Endothelial cell of umbilical vein (primary cell): ENCODE data around the gene CCDC92B. TPM values are rescaled to one million over a fixed set of nuclear protein-coding genes. Genes with fewer than 3 reads are reported as not detected.

Experiments used
- BruUV-seq: library from RNA; stranded (reverse); fragments of 400-500 nt; replicated peaks from 2 replicates; lab custom pipeline; 2021; lab: Mats Ljungman, UMichigan
- CTCF ChIA-PET: fragments of 300-600, 350-600 bp; sonication (Branson Sonifier 250); formaldehyde crosslinking; loops from one replicate; lab custom pipeline; 2021; ENCODE audit warnings: antibody characterized with exemption, inconsistent platforms; lab: Charles Lee
- POLR2A ChIA-PET: fragments of 300-600, 350-600 bp; sonication (Branson Sonifier 250); formaldehyde crosslinking; loops from one replicate; lab custom pipeline; 2021; ENCODE audit warnings: antibody characterized with exemption, inconsistent platforms; lab: Charles Lee
- DNase-seq: peaks from one replicate; pipeline ENCODE4 v3.0.0-alpha.2; 2011; ENCODE audit warnings: low read depth, low spot score
- FAIRE-seq: peaks from 2 replicates; lab custom pipeline; 2011; peaks lifted over from hg19 to GRCh38; lab: Jason Lieb, UNC
- H2AFZ ChIP-seq: 2 replicates; pipeline ENCODE4 v1.6.0; 2012; ENCODE audit warnings: low read depth, low read length, control low read depth, inconsistent platforms
- H3K27ac ChIP-seq: 2 replicates; pipeline ENCODE4 v1.5.1; 2011; ENCODE audit warnings: low read depth, mild to moderate bottlenecking, control low read depth, low read length, moderate library complexity; ENCODE audit not compliant: insufficient read depth
- H3K27me3 ChIP-seq, 2 experiments: 2 replicates each; pipeline versions ENCODE4 v1.6.0 to v1.6.1; 2011; ENCODE audit warnings: low read length in 2 of 2, mixed read lengths in 1 of 2; ENCODE audit not compliant: control insufficient read depth in 2 of 2, insufficient read depth in 2 of 2
- H3K36me3 ChIP-seq, 2 experiments: 2 replicates in 1 of 2; 3 replicates in 1 of 2; pipeline ENCODE4 v1.5.1; 2011; ENCODE audit warnings: low read length in 2 of 2, mild to moderate bottlenecking in 1 of 2, moderate library complexity in 1 of 2; ENCODE audit not compliant: control insufficient read depth in 2 of 2, insufficient read depth in 2 of 2; ENCODE audit errors: extremely low read depth in 1 of 2
- H3K4me1 ChIP-seq: 3 replicates; pipeline ENCODE4 v1.5.1; 2011; ENCODE audit warnings: mild to moderate bottlenecking, low read length; ENCODE audit not compliant: control insufficient read depth, insufficient read depth; ENCODE audit errors: extremely low read depth
- H3K4me2 ChIP-seq: 2 replicates; pipeline ENCODE4 v1.6.1; 2011; ENCODE audit warnings: low read length, control low read depth, mixed read lengths; ENCODE audit not compliant: insufficient read depth
- H3K4me3 ChIP-seq, 3 experiments: fragments of 200-600 bp in 1 of 3; sonication (generic), shearing (Covaris generic) in 1 of 3; replicated peaks in 1 of 3; 2 replicates each; pipeline ENCODE4 v1.5.1; 2011 to 2016; ENCODE audit warnings: control low read depth in 3 of 3, low read length in 3 of 3, mild to moderate bottlenecking in 2 of 3, inconsistent platforms in 1 of 3, low read depth in 1 of 3, moderate library complexity in 1 of 3; ENCODE audit not compliant: insufficient read depth in 1 of 3
- H3K79me2 ChIP-seq: 2 replicates; pipeline ENCODE4 v1.6.0; 2012; ENCODE audit warnings: low read length, inconsistent platforms; ENCODE audit not compliant: control insufficient read depth, insufficient read depth
- H3K9ac ChIP-seq: replicated peaks from 2 replicates; pipeline ENCODE3; 2011; ENCODE audit warnings: low read length, control low read depth; ENCODE audit not compliant: insufficient read depth; ENCODE audit errors: extremely low read depth
- H3K9me1 ChIP-seq: replicated peaks from 3 replicates; pipeline ENCODE4 v1.6.0; 2011; ENCODE audit warnings: mild to moderate bottlenecking, low read length; ENCODE audit not compliant: control insufficient read depth, insufficient read depth; ENCODE audit errors: extremely low read depth
- H3K9me3 ChIP-seq: replicated peaks from 2 replicates; pipeline ENCODE4 v1.5.1; 2012; ENCODE audit warnings: low read length, inconsistent platforms; ENCODE audit not compliant: control insufficient read depth, insufficient read depth
- H4K20me1 ChIP-seq: replicated peaks from 2 replicates; pipeline ENCODE3; 2011; ENCODE audit warnings: mild to moderate bottlenecking, low read length; ENCODE audit not compliant: control insufficient read depth, insufficient read depth; ENCODE audit errors: extremely low read depth
- EZH2 ChIP-seq: IDR thresholded peaks from 2 replicates; pipeline ENCODE4 v1.6.1; 2012; ENCODE audit warnings: borderline replicate concordance, low read depth, mild to moderate bottlenecking, moderate library complexity, low read length, inconsistent platforms; ENCODE audit not compliant: severe bottlenecking
- FOS ChIP-seq: IDR thresholded peaks from 2 replicates; pipeline ENCODE4 v1.6.1; 2011; ENCODE audit warnings: mild to moderate bottlenecking, low read length, moderate library complexity, borderline replicate concordance; ENCODE audit not compliant: insufficient read depth
- GATA2 ChIP-seq: IDR thresholded peaks from 2 replicates; pipeline ENCODE4 v1.7.0; 2011; ENCODE audit warnings: low read depth, mild to moderate bottlenecking, moderate library complexity, mixed read lengths, low read length; ENCODE audit not compliant: insufficient read length, insufficient read depth
- JUN ChIP-seq: IDR thresholded peaks from 2 replicates; pipeline ENCODE4 v1.6.1; 2011; ENCODE audit warnings: borderline replicate concordance, low read depth; ENCODE audit not compliant: insufficient read length, insufficient read depth
- MYC ChIP-seq: IDR thresholded peaks from one replicate; pipeline ENCODE4 v1.6.1; 2011; ENCODE audit warnings: mild to moderate bottlenecking, low read depth, low read length
- POLR2A ChIP-seq: IDR thresholded peaks from 2 replicates; pipeline ENCODE4 v1.6.1; 2012; ENCODE audit warnings: low read depth, mild to moderate bottlenecking, control low read depth, low read length
- POLR2AphosphoS5 ChIP-seq: IDR thresholded peaks from 2 replicates; pipeline ENCODE4 v1.6.1; 2012; ENCODE audit warnings: low read depth, mild to moderate bottlenecking, control low read depth, low read length, moderate library complexity; ENCODE audit not compliant: insufficient read depth
- dilution Hi-C: fragments of 300-500 bp; cut with MboI; formaldehyde crosslinking; loops from one replicate; pipeline ENCODE4 v1.15.0; 2019; ENCODE audit warnings: low sequenced_read_pairs; ENCODE audit not compliant: extremely low pct_ligation_motif_present
- intact Hi-C: fragments of 100-400 bp; cut with micrococcal nuclease; formaldehyde crosslinking; loops from one replicate; pipeline ENCODE4 v1.10.0; 2022
- polyA plus RNA-seq, 4 experiments: library from polyadenylated mRNA; depleted of rRNA in 3 of 4; stranded (reverse) in 3 of 4; unstranded in 1 of 4; fragments of >200 nt; gene quantifications; 2 replicates each; pipeline versions ENCODE4 v1.2.1 to v1.2.3, GENCODE V29; 2011 to 2012; ENCODE audit warnings: missing spikeins in 1 of 4
- total RNA-seq: library from RNA; stranded (reverse); gene quantifications from 2 replicates; pipeline ENCODE4 v1.2.3, GENCODE V29; 2021
- TF ChIP-seq, protein P1 (sequence below), 2 donors: IDR thresholded peaks; 1 replicate in 1 of 2; 2 replicates in 1 of 2; pipeline ENCODE4 v1.5.1; 2011; ENCODE audit warnings: low read length in 2 of 2, mild to moderate bottlenecking in 2 of 2, moderate library complexity in 2 of 2, control low read depth in 1 of 2, inconsistent platforms in 1 of 2, low read depth in 1 of 2; ENCODE audit not compliant: insufficient read depth in 1 of 2; ENCODE audit errors: extremely low read depth in 1 of 2
- TF ChIP-seq, protein P2 (sequence below): IDR thresholded peaks from 2 replicates; pipeline ENCODE4 v1.6.1; 2011; ENCODE audit not compliant: insufficient read depth, insufficient read length

CCDC92B gene
- total and polyA plus RNA-seq, 2 donors (not counting 3 experiments of a cell fraction or from before 2014, with no cell fraction given), result not detected

DNA sequence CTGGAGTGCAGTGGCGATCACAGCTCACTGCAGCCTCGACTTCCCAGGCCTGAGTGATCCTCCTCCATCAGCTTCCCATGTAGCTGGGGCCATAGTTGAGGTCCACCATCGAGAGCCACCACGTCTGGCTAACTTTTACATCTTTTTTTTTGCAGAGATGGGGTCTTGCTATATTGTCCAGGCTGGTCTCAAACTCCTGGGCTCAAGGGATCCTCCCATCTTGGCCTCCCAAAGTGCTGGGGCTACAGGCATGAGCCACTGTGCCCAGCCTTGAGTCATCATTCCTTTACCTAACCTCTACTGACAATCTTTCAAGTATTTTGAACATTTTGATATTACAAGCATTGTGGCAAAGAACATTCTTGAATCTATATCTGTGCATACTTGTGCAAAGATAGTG lies 9.4 kb upstream of the CCDC92B start:
- CTCF ChIA-PET, result no interaction called here
- Histone ChIP-seq H3K4me1 (no peaks in the 10 kb centered on the region), H4K20me1 (no peaks in the 10 kb centered on the region), H3K9me1 (no peaks in the 10 kb centered on the region), H2AFZ (no peak overlapping the region), H3K79me2 (no peaks in the 10 kb centered on the region), H3K27ac (no peak overlapping the region), H3K27me3 (peaks cover 21 to 25% of the 10 kb centered on the region in 2 experiments), H3K36me3 (no peaks in the 10 kb centered on the region), H3K4me3 (no peak overlapping the region), H3K9ac (no peak overlapping the region), H3K4me2 (no peak overlapping the region), H3K9me3 (no peaks in the 10 kb centered on the region)
- TF ChIP-seq, protein P1, sequence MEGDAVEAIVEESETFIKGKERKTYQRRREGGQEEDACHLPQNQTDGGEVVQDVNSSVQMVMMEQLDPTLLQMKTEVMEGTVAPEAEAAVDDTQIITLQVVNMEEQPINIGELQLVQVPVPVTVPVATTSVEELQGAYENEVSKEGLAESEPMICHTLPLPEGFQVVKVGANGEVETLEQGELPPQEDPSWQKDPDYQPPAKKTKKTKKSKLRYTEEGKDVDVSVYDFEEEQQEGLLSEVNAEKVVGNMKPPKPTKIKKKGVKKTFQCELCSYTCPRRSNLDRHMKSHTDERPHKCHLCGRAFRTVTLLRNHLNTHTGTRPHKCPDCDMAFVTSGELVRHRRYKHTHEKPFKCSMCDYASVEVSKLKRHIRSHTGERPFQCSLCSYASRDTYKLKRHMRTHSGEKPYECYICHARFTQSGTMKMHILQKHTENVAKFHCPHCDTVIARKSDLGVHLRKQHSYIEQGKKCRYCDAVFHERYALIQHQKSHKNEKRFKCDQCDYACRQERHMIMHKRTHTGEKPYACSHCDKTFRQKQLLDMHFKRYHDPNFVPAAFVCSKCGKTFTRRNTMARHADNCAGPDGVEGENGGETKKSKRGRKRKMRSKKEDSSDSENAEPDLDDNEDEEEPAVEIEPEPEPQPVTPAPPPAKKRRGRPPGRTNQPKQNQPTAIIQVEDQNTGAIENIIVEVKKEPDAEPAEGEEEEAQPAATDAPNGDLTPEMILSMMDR (IDR thresholded peaks at IDR 0.05; ENCODE audit: extremely low read depth in 1 of 2, insufficient read depth in 1 of 2, low read depth in 1 of 2, low read length in 2 of 2), result no peak
- TF ChIP-seq FOS, result no peak
- no peak for TF ChIP-seq JUN
- TF ChIP-seq GATA2, result no peak
- no peak for TF ChIP-seq POLR2AphosphoS5
- TF ChIP-seq POLR2A, result no peak
- TF ChIP-seq MYC, result no peak
- TF ChIP-seq, protein P2, sequence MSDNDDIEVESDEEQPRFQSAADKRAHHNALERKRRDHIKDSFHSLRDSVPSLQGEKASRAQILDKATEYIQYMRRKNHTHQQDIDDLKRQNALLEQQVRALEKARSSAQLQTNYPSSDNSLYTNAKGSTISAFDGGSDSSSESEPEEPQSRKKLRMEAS, result no peak
- TF ChIP-seq EZH2, result no peak
- no TSS peak for BruUV-seq
- FAIRE-seq (no peak), DNase-seq (no peak)
- POLR2A ChIA-PET, result no interaction called here
- intact Hi-C loops, result no loop called here
- dilution Hi-C loops, result no loop called here
